ENCODE results near the gene AGRN. TPM values are rescaled to one million over a fixed set of nuclear protein-coding genes. Genes with fewer than 3 reads are reported as not detected.

AGRN gene
- total RNA-seq, 3 donors from 2014 or later (not counting 1 experiment from before 2014, with no cell fraction given) = 4.1 to 5.0 (median 4.6) TPM

GRCh38 chr1:1040004-1040991, 20.4 kb downstream of the AGRN start:
- no peaks in the 10 kb centered on the region for H3K9me3 ChIP-seq (ENCODE audit: control insufficient read depth, insufficient read depth, low read length)

GRCh38 chr1:1041092-1041523, 21.2 kb downstream of the AGRN start:
- Mint-ChIP-seq H3K27ac (no peak overlapping the region), H3K36me3 (no peaks in the 10 kb centered on the region), H3K27me3 (ENCODE audit: low read depth in 2 of 2) (peaks cover 10 to 13% of the 10 kb centered on the region in 2 donors), H3K4me1 (peaks cover 0 to 19% of the 10 kb centered on the region in 2 donors), H3K9me3 (no peaks in the 10 kb centered on the region), H3K4me3 (no peak overlapping the region)
- TF ChIP-seq CTCF (IDR thresholded peaks at IDR 0.05) = no peak
- Histone ChIP-seq H3K27me3 (ENCODE audit: control insufficient read depth, insufficient read depth, low read length) (peaks cover 8% of the 10 kb centered on the region), H3K4me3 (ENCODE audit: low read length) (no peak overlapping the region), H3K9me3 (ENCODE audit: control insufficient read depth, insufficient read depth, low read length) (no peaks in the 10 kb centered on the region), H3K36me3 (ENCODE audit: control insufficient read depth, insufficient read depth, low read length) (no peaks in the 10 kb centered on the region), H3K27ac (ENCODE audit: low read length) (no peak overlapping the region), H3K4me1 (ENCODE audit: control insufficient read depth, insufficient read depth, low read length) (peaks cover 25% of the 10 kb centered on the region)
- DNase-seq (no peak), ATAC-seq (peak in 1 of 3 donors; percentile 8)
- 59% methylated on average over 55 of the region's 60 CpGs for WGBS (ENCODE audit: insufficient coverage)
- intact Hi-C loops (cut with micrococcal nuclease) = no loop called here

More at GRCh38 chr1:1040004-1040991, 20.4 kb downstream of the AGRN start:
- Histone ChIP-seq H3K4me3 (ENCODE audit: low read length) (peak overlapping the region; percentile 27), H3K36me3 (ENCODE audit: control insufficient read depth, insufficient read depth, low read length) (no peaks in the 10 kb centered on the region), H3K27ac (ENCODE audit: low read length) (no peak overlapping the region), H3K27me3 (ENCODE audit: control insufficient read depth, insufficient read depth, low read length) (peaks cover 13% of the 10 kb centered on the region), H3K4me1 (ENCODE audit: control insufficient read depth, insufficient read depth, low read length) (peaks cover 30% of the 10 kb centered on the region)
- H3K27ac Mint-ChIP-seq = peak overlapping the region in 1 of 2 donors; percentile 78
- peak; percentile 91 to 93 (median 93) for ATAC-seq
- no peaks in the 10 kb centered on the region for H3K36me3 Mint-ChIP-seq
- 2% methylated on average over 89 of the region's 99 CpGs for WGBS (ENCODE audit: insufficient coverage)
- intact Hi-C loops (cut with micrococcal nuclease) = no loop called here
- peak; percentile 69 to 93 for DNase-seq
- H3K27me3 Mint-ChIP-seq (ENCODE audit: low read depth in 2 of 2) = peaks cover 15 to 19% of the 10 kb centered on the region in 2 donors
- peak overlapping the region; percentile 79 for H3K4me3 Mint-ChIP-seq
- H3K4me1 Mint-ChIP-seq = peaks cover 0 to 25% of the 10 kb centered on the region in 2 donors
- TF ChIP-seq CTCF (IDR thresholded peaks at IDR 0.05) = no peak
- no peaks in the 10 kb centered on the region for H3K9me3 Mint-ChIP-seq

DNA sequence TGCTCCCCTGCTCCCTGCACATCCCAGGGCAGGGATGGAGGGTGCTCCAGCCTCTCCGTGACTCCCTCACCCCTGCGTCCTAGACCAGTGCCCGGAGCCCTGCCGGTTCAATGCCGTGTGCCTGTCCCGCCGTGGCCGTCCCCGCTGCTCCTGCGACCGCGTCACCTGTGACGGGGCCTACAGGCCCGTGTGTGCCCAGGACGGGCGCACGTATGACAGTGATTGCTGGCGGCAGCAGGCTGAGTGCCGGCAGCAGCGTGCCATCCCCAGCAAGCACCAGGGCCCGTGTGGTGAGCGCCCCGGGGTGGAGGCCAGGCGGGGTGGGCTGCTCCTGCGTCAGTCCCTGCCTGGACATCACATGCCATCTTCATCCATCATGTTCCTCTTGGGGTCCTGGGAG, 22.0 kb downstream of the AGRN start:
- no peaks in the 10 kb centered on the region for H3K9me3 ChIP-seq (ENCODE audit: control insufficient read depth, insufficient read depth, low read length)
- no peaks in the 10 kb centered on the region for H3K9me3 Mint-ChIP-seq
- peaks cover 7 to 12% of the 10 kb centered on the region in 2 donors for H3K27me3 Mint-ChIP-seq (ENCODE audit: low read depth in 2 of 2)
- peaks cover 25% of the 10 kb centered on the region for H3K4me1 ChIP-seq (ENCODE audit: control insufficient read depth, insufficient read depth, low read length)
- intact Hi-C loops (cut with micrococcal nuclease) = no loop called here
- H3K36me3 ChIP-seq (ENCODE audit: control insufficient read depth, insufficient read depth, low read length) = no peaks in the 10 kb centered on the region
- no peak for ATAC-seq
- H3K4me3 ChIP-seq (ENCODE audit: low read length) = no peak overlapping the region
- H3K27me3 ChIP-seq (ENCODE audit: control insufficient read depth, insufficient read depth, low read length) = peaks cover 8% of the 10 kb centered on the region
- H3K27ac ChIP-seq (ENCODE audit: low read length) = no peak overlapping the region
- WGBS (ENCODE audit: insufficient coverage) = 92% methylated on average over 25 of the region's 25 CpGs
- TF ChIP-seq CTCF (IDR thresholded peaks at IDR 0.05) = no peak
- no peaks in the 10 kb centered on the region for H3K36me3 Mint-ChIP-seq
- DNase-seq = peak in 1 of 2 donors; percentile 40
- H3K4me3 Mint-ChIP-seq = peak overlapping the region; percentile 13
- H3K4me1 Mint-ChIP-seq = peaks cover 0 to 19% of the 10 kb centered on the region in 2 donors
- no peak overlapping the region for H3K27ac Mint-ChIP-seq
